ENCODE data around the gene EIF4B. TPM values are rescaled to one million over a fixed set of nuclear protein-coding genes. Genes with fewer than 3 reads are reported as not detected.
A peak's percentile ranks its signal among the peaks of the same experiment; 100 is the strongest.

The EIF4B gene
- total and polyA plus RNA-seq, 2 of the 8 experiments (the other 6 are each of a cell fraction or from before 2014, with no cell fraction given): 269 to 816 TPM

DNA sequence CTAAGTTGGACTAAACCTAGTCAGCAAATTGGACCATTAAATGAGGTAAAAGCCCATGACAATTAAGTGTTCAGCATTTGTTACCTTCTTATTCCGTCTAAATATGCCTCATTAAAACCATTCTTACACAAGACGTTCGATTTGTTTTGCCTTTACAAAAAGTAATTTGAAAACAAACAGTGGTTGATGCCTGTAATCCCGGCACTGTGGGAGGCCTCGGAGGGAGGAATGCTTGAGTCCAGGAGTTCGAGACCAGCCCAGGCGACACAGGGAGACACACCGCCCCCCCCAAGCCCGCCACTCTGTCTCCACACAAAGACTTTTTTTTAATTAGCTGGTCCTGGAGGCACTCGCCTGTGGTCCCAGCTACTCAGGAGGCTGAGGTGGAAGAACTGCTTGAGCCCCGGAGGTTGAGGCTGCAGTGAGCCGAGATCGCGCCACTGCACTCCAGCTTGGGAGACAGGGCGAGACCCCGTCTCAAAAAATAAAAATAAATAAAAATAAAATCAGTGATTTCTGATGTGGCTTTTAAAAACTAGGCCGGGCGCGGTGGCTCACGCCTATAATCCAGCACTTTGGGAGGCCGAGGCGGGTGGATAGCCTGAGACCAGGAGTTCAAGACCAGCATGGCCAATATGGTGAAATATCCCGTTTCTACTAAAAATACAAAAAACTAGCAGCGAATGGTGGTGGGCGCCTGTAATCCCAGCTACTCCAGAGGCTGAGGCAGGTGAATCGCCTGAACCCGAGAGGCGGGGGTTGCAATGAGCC is 856 bp upstream of the EIF4B start:
- no peaks in the 10 kb centered on the region for H3K27me3 ChIP-seq (replicated peaks in 1 of 4; ENCODE audit: control insufficient read depth in 3 of 4, extremely low read depth in 1 of 4, insufficient read depth in 3 of 4, low read length in 3 of 4)
- no peaks in the 10 kb centered on the region for H3K9me3 ChIP-seq (ENCODE audit: insufficient read depth in 2 of 2, low read depth in 1 of 2, low read length in 1 of 2)
- H2AFZ ChIP-seq (ENCODE audit: low read length): no peak overlapping the region
- H3K4me2 ChIP-seq (ENCODE audit: insufficient read depth in 1 of 2, low read depth in 2 of 2, low read length in 2 of 2): peak overlapping the region; percentile 71 to 79
- peaks cover 0 to 12% (median 6%) of the 10 kb centered on the region in 4 experiments; a peak in 4 of 7 replicates for H3K4me1 ChIP-seq (replicated peaks in 1 of 4; ENCODE audit: control insufficient read depth in 3 of 4, insufficient read depth in 4 of 4, low read length in 3 of 4)
- no peak overlapping the region for H3K14ac ChIP-seq (ENCODE audit: insufficient read length)
- 11% methylated on average over 28 of the region's 28 CpGs; no CpG with 5 or more reads in 1 of the 2 experiments for WGBS, 2 experiments (ENCODE audit: extremely low coverage in 1 of 2, insufficient coverage in 1 of 2, insufficient read length in 1 of 2, insufficient replicate concordance in 2 of 2, low coverage in 1 of 2, low lambda C conversion rate in 2 of 2, missing lambda C conversion rate in 1 of 2)
- peak overlapping the region; percentile 46 for H3K56ac ChIP-seq (replicated peaks; ENCODE audit: insufficient read length, low read depth, low read length)
- peaks cover 0 to 17% (median 1%) of the 10 kb centered on the region in 4 experiments; a peak in 2 of 8 replicates for H3K36me3 ChIP-seq (ENCODE audit: control insufficient read depth in 2 of 4, insufficient read depth in 4 of 4, low read length in 3 of 4)
- H3K79me1 ChIP-seq (ENCODE audit: low read depth, low read length): no peaks in the 10 kb centered on the region
- peak overlapping the region; percentile 83 for H4K8ac ChIP-seq (ENCODE audit: extremely low read depth, insufficient read depth, low read length)
- no peak overlapping the region for H2BK20ac ChIP-seq (ENCODE audit: low read length)
- DNase-seq (ENCODE audit: low read depth in 1 of 2, low spot score in 2 of 2) (peak in 1 of 2 experiments; percentile 54), FAIRE-seq (no peak)
- POLR2A ChIA-PET (ENCODE audit: partially characterized antibody): interaction anchor here (0.6 to 15.4 kb wide), 36 partner anchors 11 to 983 kb away, joined by 3 to 711 read pairs (median 4); partner anchors contain the start of genes CSAD, IGFBP6, KRT18 and KRT8
- peaks cover 34 to 43% of the 10 kb centered on the region in 2 experiments for H3K79me2 ChIP-seq (ENCODE audit: control insufficient read depth in 1 of 2, insufficient read depth in 2 of 2, low read length in 2 of 2)
- no peak overlapping the region for H2AK5ac ChIP-seq (ENCODE audit: low read depth, low read length)
- H3K4me3 ChIP-seq (ENCODE audit: extremely low read depth in 1 of 4, insufficient read depth in 2 of 4, low read depth in 3 of 4, low read length in 4 of 4): peak overlapping the region; percentile 73 to 88 (median 82)
- H4K5ac ChIP-seq (ENCODE audit: insufficient read length, low read depth, low read length): peak overlapping the region; percentile 92
- no peak overlapping the region for H3K23ac ChIP-seq (ENCODE audit: insufficient read length)
- no peak overlapping the region for H3K4ac ChIP-seq (replicated peaks; ENCODE audit: insufficient read length, low read depth, low read length)
- H3K18ac ChIP-seq (ENCODE audit: extremely low read depth, low read length): peak overlapping the region; percentile 19; the same call in 1 of the 2 replicates
- peak overlapping the region; percentile 72; the same call in 1 of the 2 replicates for H3K27ac ChIP-seq (ENCODE audit: low read depth, low read length)
- no peak overlapping the region for H2BK120ac ChIP-seq (replicated peaks; ENCODE audit: low read depth, low read length)
- no peak overlapping the region for H2BK12ac ChIP-seq (ENCODE audit: low read depth, low read length)
- peak overlapping the region; percentile 84 for H4K91ac ChIP-seq (replicated peaks; ENCODE audit: insufficient read length, low read length)
- peaks cover 10% of the 10 kb centered on the region; the same call in 1 of the 2 replicates for H3K23me2 ChIP-seq (ENCODE audit: low read depth, low read length)
- peak overlapping the region; percentile 67; the same call in 1 of the 2 replicates for H2BK5ac ChIP-seq (ENCODE audit: low read depth, low read length)
- no peak overlapping the region; the same call in 1 of the 2 replicates for H2BK15ac ChIP-seq (ENCODE audit: low read length)
- H3K9ac ChIP-seq (replicated peaks in 1 of 4; ENCODE audit: extremely low read depth in 1 of 4, low read depth in 3 of 4, low read length in 3 of 4): peak overlapping the region; percentile 60 to 100 (median 84)
- CTCF ChIA-PET (ENCODE audit: partially characterized antibody): interaction anchor here (0.7 to 1.4 kb wide), 4 partner anchors 9 to 206 kb away, joined by 3 to 4 read pairs (median 3); no protein-coding TSS in a partner anchor
- H4K20me1 ChIP-seq (replicated peaks in 1 of 2; ENCODE audit: control insufficient read depth in 1 of 2, insufficient read depth in 2 of 2, low read length in 2 of 2): peaks cover 7 to 10% of the 10 kb centered on the region in 2 experiments
- no peak; the same call in 1 of the 2 replicates for TF ChIP-seq PHF8 (conservative IDR thresholded peaks at IDR 0.05; ENCODE audit: low read depth, low read length)
